Measurements from ENCODE around the gene SLC15A3. TPM values are rescaled to one million over a fixed set of nuclear protein-coding genes. Genes with fewer than 3 reads are reported as not detected.

The SLC15A3 gene
- total RNA-seq, 1 experiment from 2014 or later: 6.8 TPM

- peaks cover 7% of the 10 kb centered on the region for H3K9me3 Mint-ChIP-seq (ENCODE audit: low read depth, unreplicated experiment)
- intact Hi-C loops (cut with micrococcal nuclease; ENCODE audit: unreplicated experiment): loop anchor here (1.0 to 2.0 kb wide), 2 partner anchors 158 to 202 kb away; no protein-coding TSS in a partner anchor
- H3K27me3 Mint-ChIP-seq (ENCODE audit: unreplicated experiment): peaks cover 50% of the 10 kb centered on the region
- H3K27ac Mint-ChIP-seq (ENCODE audit: unreplicated experiment): no peak overlapping the region
- H3K4me3 Mint-ChIP-seq (ENCODE audit: low read depth, unreplicated experiment): no peak overlapping the region
- DNase-seq: no peak
- no peaks in the 10 kb centered on the region for H3K4me1 Mint-ChIP-seq (ENCODE audit: low read depth, unreplicated experiment)
- H3K36me3 Mint-ChIP-seq (ENCODE audit: insufficient read depth, unreplicated experiment): no peaks in the 10 kb centered on the region
- CTCF ChIA-PET: interaction anchor here (1.0 to 1.6 kb wide), 3 partner anchors 56 to 203 kb away, joined by 4 to 5 read pairs (median 5); no protein-coding TSS in a partner anchor
- BruUV-seq (replicated peaks): no TSS peak
- no peak for TF ChIP-seq CTCF (IDR thresholded peaks at IDR 0.05; ENCODE audit: unreplicated experiment)
Measured at GRCh38 chr11:60970890-60971289, 18.9 kb upstream of the SLC15A3 start.

GRCh38 chr11:60970369-60970774 is 18.4 kb upstream of the SLC15A3 start:
- Mint-ChIP-seq H3K4me1 (ENCODE audit: low read depth, unreplicated experiment) (no peaks in the 10 kb centered on the region), H3K4me3 (ENCODE audit: low read depth, unreplicated experiment) (no peak overlapping the region), H3K36me3 (ENCODE audit: insufficient read depth, unreplicated experiment) (no peaks in the 10 kb centered on the region), H3K27ac (ENCODE audit: unreplicated experiment) (no peak overlapping the region), H3K9me3 (ENCODE audit: low read depth, unreplicated experiment) (peaks cover 7% of the 10 kb centered on the region), H3K27me3 (ENCODE audit: unreplicated experiment) (peaks cover 55% of the 10 kb centered on the region)
- CTCF ChIA-PET: interaction anchor here (1.0 to 1.6 kb wide), 4 partner anchors 55 to 203 kb away, joined by 4 to 6 read pairs (median 5); no protein-coding TSS in a partner anchor
- DNase-seq: peak; percentile 74
- no TSS peak for BruUV-seq (replicated peaks)
- peak; percentile 84 for TF ChIP-seq CTCF (IDR thresholded peaks at IDR 0.05; ENCODE audit: unreplicated experiment)
- intact Hi-C loops (cut with micrococcal nuclease; ENCODE audit: unreplicated experiment): loop anchor here (1.0 to 2.0 kb wide), 2 partner anchors 158 to 203 kb away; no protein-coding TSS in a partner anchor

- TF ChIP-seq CTCF (IDR thresholded peaks at IDR 0.05; ENCODE audit: unreplicated experiment): no peak
- peaks cover 59% of the 10 kb centered on the region for H3K27me3 Mint-ChIP-seq (ENCODE audit: unreplicated experiment)
- no peaks in the 10 kb centered on the region for H3K4me1 Mint-ChIP-seq (ENCODE audit: low read depth, unreplicated experiment)
- H3K4me3 Mint-ChIP-seq (ENCODE audit: low read depth, unreplicated experiment): no peak overlapping the region
- H3K27ac Mint-ChIP-seq (ENCODE audit: unreplicated experiment): no peak overlapping the region
- H3K9me3 Mint-ChIP-seq (ENCODE audit: low read depth, unreplicated experiment): peaks cover 7% of the 10 kb centered on the region
- CTCF ChIA-PET: no interaction called here
- intact Hi-C loops (cut with micrococcal nuclease; ENCODE audit: unreplicated experiment): no loop called here
- no TSS peak for BruUV-seq (replicated peaks)
- no peaks in the 10 kb centered on the region for H3K36me3 Mint-ChIP-seq (ENCODE audit: insufficient read depth, unreplicated experiment)
- DNase-seq: no peak
Measured at GRCh38 chr11:60968223-60968622, 16.2 kb upstream of the SLC15A3 start.

- BruUV-seq (replicated peaks): no TSS peak
- H3K27me3 Mint-ChIP-seq (ENCODE audit: unreplicated experiment): peaks cover 53% of the 10 kb centered on the region
- H3K4me3 Mint-ChIP-seq (ENCODE audit: low read depth, unreplicated experiment): no peak overlapping the region
- no peak for DNase-seq
- H3K27ac Mint-ChIP-seq (ENCODE audit: unreplicated experiment): no peak overlapping the region
- TF ChIP-seq CTCF (IDR thresholded peaks at IDR 0.05; ENCODE audit: unreplicated experiment): no peak
- H3K4me1 Mint-ChIP-seq (ENCODE audit: low read depth, unreplicated experiment): no peaks in the 10 kb centered on the region
- intact Hi-C loops (cut with micrococcal nuclease; ENCODE audit: unreplicated experiment): no loop called here
- CTCF ChIA-PET: no interaction called here
- peaks cover 7% of the 10 kb centered on the region for H3K9me3 Mint-ChIP-seq (ENCODE audit: low read depth, unreplicated experiment)
- no peaks in the 10 kb centered on the region for H3K36me3 Mint-ChIP-seq (ENCODE audit: insufficient read depth, unreplicated experiment)
Measured at GRCh38 chr11:60966890-60967289, 14.9 kb upstream of the SLC15A3 start.

Data from Calu3 (cell line).